Midbrain (tissue), 1 donor: ENCODE data around the gene STX1A.
"Not testable (repeated sequence)": the region's sequence is repeated elsewhere in the genome, so short reads cannot be mapped to it uniquely, and the experiment has no call there.

Source experiments
- DNase-seq: peaks from one replicate; lab custom pipeline; 2025; lab: John Stamatoyannopoulos, UW

STX1A gene

GRCh38 chr7:73683056-73683787, 36.2 kb downstream of the STX1A start, which contains the start of the genes BUD23 and DNAJC30:
BUD23 (plus strand) TSS chr7:73683597; CDS start chr7:73683626, 29 bp downstream.
DNAJC30 (minus strand) TSS chr7:73683453; CDS start chr7:73683423, 30 bp downstream.
- peak; percentile 92 for DNase-seq

GRCh38 chr7:73682745-73683055, 36.8 kb downstream of the STX1A start:
- no peak for DNase-seq

GRCh38 chr7:73681031-73681430, 38.4 kb downstream of the STX1A start:
- DNase-seq = no peak

GRCh38 chr7:73680501-73680900, 39.0 kb downstream of the STX1A start:
- DNase-seq = no peak

- no peak for DNase-seq
These were observed 39.8 kb downstream of the STX1A start for GRCh38 chr7:73679709-73680108.

- DNase-seq = no peak
These were observed 40.6 kb downstream of the STX1A start for GRCh38 chr7:73678862-73679261.

GRCh38 chr7:73676062-73676461, 43.4 kb downstream of the STX1A start:
- not testable (repeated sequence) for DNase-seq

- no peak for DNase-seq
These were observed 44.9 kb downstream of the STX1A start for GRCh38 chr7:73674468-73675124.

GRCh38 chr7:73671857-73672445, 47.5 kb downstream of the STX1A start:
- no peak for DNase-seq

GRCh38 chr7:73671322-73671661, 48.2 kb downstream of the STX1A start:
- no peak for DNase-seq

- no peak for DNase-seq
These were observed 49.5 kb downstream of the STX1A start for GRCh38 chr7:73669858-73670385.

GRCh38 chr7:73669288-73669701, 50.2 kb downstream of the STX1A start:
- no peak for DNase-seq

GRCh38 chr7:73668886-73669230, 50.6 kb downstream of the STX1A start:
- no peak for DNase-seq

- DNase-seq = no peak
These were observed 51.2 kb downstream of the STX1A start for GRCh38 chr7:73668103-73668885.

- DNase-seq = peak; percentile 87
These were observed 51.9 kb downstream of the STX1A start, which contains the start of gene VPS37D for GRCh38 chr7:73667344-73668102. VPS37D (plus strand) TSS chr7:73667831; CDS start chr7:73667959, 128 bp downstream.

- no peak for DNase-seq
These were observed 56.4 kb downstream of the STX1A start for GRCh38 chr7:73663033-73663432.

GRCh38 chr7:73660594-73660993, 58.9 kb downstream of the STX1A start:
- not testable (repeated sequence) for DNase-seq

GRCh38 chr7:73659983-73660382, 59.5 kb downstream of the STX1A start:
- no peak for DNase-seq

- not testable (repeated sequence) for DNase-seq
These were observed 64.2 kb downstream of the STX1A start for GRCh38 chr7:73655309-73655708.

GRCh38 chr7:73652541-73652949, 66.9 kb downstream of the STX1A start:
- DNase-seq = no peak

- no peak for DNase-seq
These were observed 68.9 kb downstream of the STX1A start for GRCh38 chr7:73650524-73650923.
